T-helper 2 cell treated with Interferon-gamma antibody and Interleukin-4, amounts not matched to agents 5 μg/mL and 100 μg/mL, for 36 hours (primary cell): Measurements from ENCODE around the gene LY6G5C.

ENCODE experiments used
- DNase-seq: peaks from one replicate; pipeline ENCODE4 v3.0.0; 2021; ENCODE audit warnings: low spot score
- H3K27ac Mint-ChIP-seq: one replicate; pipeline ENCODE4 v1.8.0; 2021; ENCODE audit warnings: mild to moderate bottlenecking, mixed read lengths
- H3K27me3 Mint-ChIP-seq: one replicate; pipeline ENCODE4 v1.8.0; 2021; ENCODE audit warnings: low read depth, mixed read lengths
- H3K36me3 Mint-ChIP-seq: one replicate; pipeline ENCODE4 v1.8.0; 2021; ENCODE audit warnings: low read depth, mixed read lengths
- H3K4me1 Mint-ChIP-seq: one replicate; pipeline ENCODE4 v1.8.0; 2021; ENCODE audit warnings: low read depth, mixed read lengths
- H3K4me3 Mint-ChIP-seq: one replicate; pipeline ENCODE4 v1.8.0; 2022; ENCODE audit warnings: mild to moderate bottlenecking, moderate library complexity, mixed read lengths
- H3K9me3 Mint-ChIP-seq: one replicate; pipeline ENCODE4 v1.8.0; 2021; ENCODE audit warnings: mixed read lengths

LY6G5C gene

DNA sequence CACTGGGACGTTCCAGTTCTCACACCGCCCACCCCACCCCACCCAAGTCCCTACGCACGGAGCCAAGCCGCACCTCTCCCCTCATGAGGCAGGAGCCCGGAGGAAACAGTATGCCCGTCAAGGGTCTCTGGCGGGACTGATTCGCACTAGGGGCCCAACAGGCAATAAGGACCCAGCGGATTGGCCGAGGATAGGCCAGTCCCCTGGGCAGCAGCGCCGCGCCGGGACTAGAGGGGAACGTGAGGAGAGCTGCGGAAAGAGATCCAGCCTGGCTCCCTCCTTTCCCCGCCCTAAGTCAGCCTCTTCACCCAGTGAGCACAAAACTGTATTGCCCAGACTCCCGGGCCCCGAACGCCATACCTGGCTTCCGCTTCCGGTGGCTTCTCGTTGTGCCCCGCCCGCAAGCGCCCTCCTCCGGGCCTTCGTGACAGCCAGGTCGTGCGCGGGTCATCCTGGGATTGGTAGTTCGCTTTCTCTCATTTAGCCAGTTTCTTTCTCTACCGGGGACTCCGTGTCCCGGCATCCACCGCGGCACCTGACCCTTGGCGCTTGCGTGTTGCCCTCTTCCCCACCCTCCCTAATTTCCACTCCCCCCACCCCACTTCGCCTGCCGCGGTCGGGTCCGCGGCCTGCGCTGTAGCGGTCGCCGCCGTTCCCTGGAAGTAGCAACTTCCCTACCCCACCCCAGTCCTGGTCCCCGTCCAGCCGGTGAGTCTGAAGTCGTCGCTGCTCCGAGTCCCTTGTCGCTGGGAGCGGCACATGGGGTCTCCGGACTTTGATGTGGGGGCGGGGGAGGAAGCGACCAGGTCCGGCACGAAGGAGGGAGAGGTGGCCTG, 15.1 kb downstream of the LY6G5C start, which contains the start of gene CSNK2B:
Gene CSNK2B, plus strand, starts transcription at position 580 of the 836 bp plus-strand sequence. CDS start 752 bp downstream, outside the sequence.
- Mint-ChIP-seq H3K4me1 (peaks cover 53% of the 10 kb centered on the region), H3K4me3 (peak within 1 kb of the TSS; percentile 98), H3K9me3 (no peaks in the 10 kb centered on the region), H3K27ac (peak within 1 kb of the TSS; percentile 97), H3K27me3 (no peaks in the 10 kb centered on the region), H3K36me3 (peaks cover 75% of the 10 kb centered on the region)
- DNase-seq, result peak; percentile 98

- H3K4me3 Mint-ChIP-seq, result peak within 1 kb of the TSS; percentile 98
- H3K9me3 Mint-ChIP-seq, result no peaks in the 10 kb centered on the region
- peaks cover 72% of the 10 kb centered on the region for H3K36me3 Mint-ChIP-seq
- peak; percentile 92 for DNase-seq
- no peaks in the 10 kb centered on the region for H3K27me3 Mint-ChIP-seq
- H3K27ac Mint-ChIP-seq, result peak within 1 kb of the TSS; percentile 97
- H3K4me1 Mint-ChIP-seq, result peaks cover 55% of the 10 kb centered on the region
Measured at GRCh38 chr6:31664790-31665500, 15.9 kb downstream of the LY6G5C start, which contains the start of gene GPANK1. GPANK1 (minus strand) TSS chr6:31664997; CDS start chr6:31664478, 519 bp downstream.

GRCh38 chr6:31663961-31664789, 16.7 kb downstream of the LY6G5C start:
- Mint-ChIP-seq H3K9me3 (no peaks in the 10 kb centered on the region), H3K4me1 (peaks cover 62% of the 10 kb centered on the region), H3K4me3 (peak overlapping the region; percentile 98), H3K27ac (peak overlapping the region; percentile 97), H3K36me3 (peaks cover 71% of the 10 kb centered on the region), H3K27me3 (no peaks in the 10 kb centered on the region)
- no peak for DNase-seq

DNA sequence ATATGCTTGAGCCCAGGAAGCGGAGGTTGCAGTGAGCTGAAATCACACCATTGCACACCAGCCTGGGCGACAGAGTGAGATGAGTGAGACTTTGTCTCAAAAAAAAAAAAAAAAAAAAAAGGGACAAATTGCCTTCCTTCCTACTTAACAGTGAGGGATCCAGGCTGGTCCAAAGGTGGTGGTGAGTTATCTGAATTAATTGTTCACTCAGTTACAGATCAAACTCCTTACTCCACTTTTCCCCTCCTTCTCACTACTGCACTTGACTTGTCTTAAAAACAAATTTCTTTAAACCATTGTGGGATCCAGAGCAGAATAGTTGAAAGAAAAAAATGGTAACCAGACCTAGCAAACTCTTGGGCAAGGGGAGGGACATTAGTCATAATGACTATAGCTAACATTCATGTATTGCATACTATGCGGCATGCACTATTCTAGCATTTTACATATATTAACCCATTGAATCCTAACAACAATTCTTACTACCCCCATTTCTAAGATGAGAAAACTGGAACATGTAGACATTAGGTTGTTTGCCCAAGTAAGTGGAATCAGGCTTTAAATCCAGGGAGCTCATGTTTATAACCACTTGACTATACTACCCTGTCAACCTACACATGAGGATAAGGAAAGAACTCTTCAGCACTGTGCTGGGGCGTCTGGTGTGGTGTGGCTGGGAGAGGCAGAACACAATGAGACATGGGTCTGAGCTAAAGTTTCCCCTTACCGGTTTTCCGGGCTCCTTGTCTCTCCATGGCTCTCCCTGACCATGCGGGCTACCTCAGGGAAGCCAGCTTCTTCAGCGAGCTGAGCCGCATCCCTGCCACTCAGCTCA, 17.5 kb downstream of the LY6G5C start:
- DNase-seq, result no peak
- peak overlapping the region; percentile 98 for H3K4me3 Mint-ChIP-seq
- H3K9me3 Mint-ChIP-seq, result no peaks in the 10 kb centered on the region
- H3K36me3 Mint-ChIP-seq, result peaks cover 65% of the 10 kb centered on the region
- H3K27ac Mint-ChIP-seq, result peak overlapping the region; percentile 97
- H3K27me3 Mint-ChIP-seq, result no peaks in the 10 kb centered on the region
- peaks cover 59% of the 10 kb centered on the region for H3K4me1 Mint-ChIP-seq

- Mint-ChIP-seq H3K27ac (peak overlapping the region; percentile 58), H3K4me1 (peaks cover 60% of the 10 kb centered on the region), H3K9me3 (no peaks in the 10 kb centered on the region), H3K36me3 (peaks cover 65% of the 10 kb centered on the region), H3K27me3 (no peaks in the 10 kb centered on the region), H3K4me3 (peak overlapping the region; percentile 58)
- no peak for DNase-seq
Measured at GRCh38 chr6:31662124-31662723, 18.6 kb downstream of the LY6G5C start.

DNA sequence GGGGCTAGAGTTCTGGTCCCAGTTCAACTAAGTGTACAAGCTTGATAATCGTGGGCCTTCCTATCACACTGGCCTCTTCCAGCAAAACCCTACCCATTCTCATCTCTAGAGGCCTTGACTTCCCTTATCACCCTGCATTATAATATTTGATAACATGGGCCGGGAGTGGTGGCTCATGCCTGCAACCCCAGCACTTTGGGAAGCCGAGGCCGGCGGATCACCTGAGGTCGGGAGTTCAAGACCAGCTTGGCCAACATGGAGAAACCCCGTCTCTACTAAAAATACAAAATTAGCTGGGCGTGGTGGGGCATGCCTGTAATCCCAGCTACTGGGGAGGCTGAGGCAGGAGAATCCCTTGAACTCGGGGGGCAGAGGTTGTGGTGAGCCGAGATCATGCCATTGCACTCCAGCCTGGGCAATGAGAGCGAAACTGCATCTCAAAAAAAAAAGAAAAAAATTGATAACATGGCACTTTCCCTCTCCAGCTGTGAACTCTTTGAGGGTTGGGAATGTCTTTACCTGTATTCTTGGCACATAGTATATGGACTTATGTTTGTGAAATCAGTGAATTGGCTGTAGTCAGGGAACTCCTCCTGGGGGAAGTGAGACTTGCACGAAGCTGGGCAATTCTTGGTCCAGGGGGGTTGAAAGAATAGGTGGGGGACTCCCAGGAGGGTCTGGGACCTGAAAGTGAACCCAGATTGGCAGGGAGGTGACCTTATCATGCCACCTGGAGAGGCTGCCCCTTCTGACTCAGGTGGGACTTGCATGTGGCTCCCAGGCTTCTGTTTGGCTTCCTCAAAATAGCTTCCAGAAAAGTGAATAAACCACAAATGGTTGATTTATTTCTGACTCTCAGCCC, 19.4 kb downstream of the LY6G5C start:
- peak overlapping the region; percentile 82 for H3K4me3 Mint-ChIP-seq
- no peaks in the 10 kb centered on the region for H3K9me3 Mint-ChIP-seq
- H3K36me3 Mint-ChIP-seq, result peaks cover 64% of the 10 kb centered on the region
- DNase-seq, result no peak
- peak overlapping the region; percentile 79 for H3K27ac Mint-ChIP-seq
- H3K4me1 Mint-ChIP-seq, result peaks cover 58% of the 10 kb centered on the region
- no peaks in the 10 kb centered on the region for H3K27me3 Mint-ChIP-seq

- peak; percentile 77 for DNase-seq
- Mint-ChIP-seq H3K4me3 (peak within 1 kb of the TSS; percentile 98), H3K27me3 (no peaks in the 10 kb centered on the region), H3K4me1 (peaks cover 63% of the 10 kb centered on the region), H3K36me3 (peaks cover 65% of the 10 kb centered on the region), H3K27ac (peak within 1 kb of the TSS; percentile 90), H3K9me3 (no peaks in the 10 kb centered on the region)
Measured at GRCh38 chr6:31660381-31661261, 20.2 kb downstream of the LY6G5C start, which contains the start of gene C6orf47. C6orf47 (minus strand) TSS chr6:31660778; CDS start chr6:31659947, 831 bp downstream.

DNA sequence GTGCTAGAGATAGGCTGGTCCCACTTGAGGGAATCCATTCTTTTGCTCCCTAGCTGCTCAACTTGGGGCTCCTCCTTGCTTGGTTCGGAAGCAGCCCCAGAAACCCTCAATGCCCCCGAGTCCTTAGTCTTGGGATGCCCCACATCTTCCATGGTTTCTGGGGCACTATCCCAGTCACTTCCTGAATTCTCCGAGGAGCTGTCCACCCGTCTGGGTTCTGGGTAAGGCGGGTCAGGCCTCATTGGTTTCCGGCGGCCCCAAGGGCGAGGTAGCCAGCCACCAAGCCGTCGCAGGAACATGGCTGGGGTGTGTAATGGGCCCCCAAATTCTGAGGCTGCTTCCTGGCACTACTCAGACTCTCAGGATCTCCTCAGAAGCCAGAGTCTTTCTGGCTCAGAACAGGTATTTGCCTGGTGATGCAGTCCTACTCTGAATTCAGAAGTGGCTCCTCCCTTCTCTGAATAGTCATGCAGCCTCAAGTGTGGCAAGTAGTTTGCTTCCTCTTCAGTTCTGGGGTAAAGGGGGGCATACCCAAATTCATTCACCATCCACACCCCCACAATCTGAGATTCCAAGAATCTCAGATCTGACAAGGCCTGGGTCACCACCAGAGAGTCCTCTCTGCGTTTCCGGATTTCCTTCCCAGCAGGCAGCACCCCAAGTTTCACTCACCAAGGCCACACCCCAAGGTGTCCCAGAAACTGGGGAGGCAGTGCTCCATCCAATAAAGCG, 21.1 kb downstream of the LY6G5C start:
- peaks cover 66% of the 10 kb centered on the region for H3K36me3 Mint-ChIP-seq
- H3K27me3 Mint-ChIP-seq, result no peaks in the 10 kb centered on the region
- peak; percentile 47 for DNase-seq
- peaks cover 64% of the 10 kb centered on the region for H3K4me1 Mint-ChIP-seq
- H3K9me3 Mint-ChIP-seq, result no peaks in the 10 kb centered on the region
- peak overlapping the region; percentile 98 for H3K4me3 Mint-ChIP-seq
- peak overlapping the region; percentile 90 for H3K27ac Mint-ChIP-seq

- Mint-ChIP-seq H3K36me3 (peaks cover 59% of the 10 kb centered on the region), H3K9me3 (no peaks in the 10 kb centered on the region), H3K4me3 (peak overlapping the region; percentile 98), H3K4me1 (peaks cover 58% of the 10 kb centered on the region), H3K27ac (peak overlapping the region; percentile 90), H3K27me3 (no peaks in the 10 kb centered on the region)
- DNase-seq, result no peak
Measured at GRCh38 chr6:31658983-31659648, 21.8 kb downstream of the LY6G5C start.

DNA sequence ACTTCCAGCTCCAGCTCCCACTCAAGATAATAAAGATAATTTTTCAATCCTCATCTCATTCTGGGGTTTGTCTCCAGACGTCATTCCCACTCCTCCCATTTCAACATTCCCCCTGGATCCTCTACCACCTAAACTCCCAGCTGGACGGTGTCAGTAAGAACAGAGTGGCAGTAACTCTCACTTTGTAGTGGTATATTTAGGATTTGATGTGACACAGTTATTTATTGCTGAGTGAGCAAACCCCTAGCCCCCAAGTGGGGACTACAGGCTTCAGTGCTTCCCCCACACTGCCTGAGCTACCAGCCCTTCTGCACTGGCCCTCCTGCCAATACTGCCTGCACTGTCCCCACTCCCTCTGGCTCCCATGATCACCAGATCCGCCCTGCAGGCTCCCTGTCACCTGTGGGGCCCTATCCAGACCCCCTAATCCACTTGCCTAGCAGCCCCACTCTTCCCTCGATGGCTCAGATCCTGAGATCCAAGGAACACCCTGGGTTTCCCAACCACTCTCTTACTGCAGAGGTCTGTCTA, 22.6 kb downstream of the LY6G5C start:
- Mint-ChIP-seq H3K27ac (peak overlapping the region; percentile 82), H3K9me3 (no peaks in the 10 kb centered on the region), H3K4me1 (peaks cover 53% of the 10 kb centered on the region), H3K36me3 (peaks cover 51% of the 10 kb centered on the region), H3K4me3 (peak overlapping the region; percentile 98), H3K27me3 (no peaks in the 10 kb centered on the region)
- no peak for DNase-seq
